Duodenal mucosa (tissue), 2 donors: ENCODE data around the gene USP49.

ENCODE experiments used
- H3K27ac ChIP-seq: one replicate; pipeline ENCODE4 v1.7.0; 2013; ENCODE audit warnings: low read depth, low read length
- H3K27me3 ChIP-seq, 2 donors: one replicate each; pipeline ENCODE4 v1.7.0; 2013; ENCODE audit warnings: low read length in 2 of 2, control low read depth in 1 of 2; ENCODE audit not compliant: insufficient read depth in 2 of 2, control insufficient read depth in 1 of 2
- H3K36me3 ChIP-seq, 2 donors: one replicate each; pipeline ENCODE4 v1.7.0; 2013; ENCODE audit warnings: low read length in 2 of 2, control low read depth in 1 of 2; ENCODE audit not compliant: insufficient read depth in 2 of 2, control insufficient read depth in 1 of 2
- H3K4me1 ChIP-seq, 2 donors: one replicate each; pipeline ENCODE4 v1.7.0; 2013; ENCODE audit warnings: low read length in 2 of 2, control low read depth in 1 of 2; ENCODE audit not compliant: insufficient read depth in 2 of 2, control insufficient read depth in 1 of 2
- H3K4me3 ChIP-seq, 2 donors: one replicate each; pipeline ENCODE4 v1.7.0; 2013; ENCODE audit warnings: low read length in 2 of 2, low read depth in 1 of 2
- H3K9ac ChIP-seq, 2 donors: one replicate each; pipeline ENCODE4 v1.7.0; 2013; ENCODE audit warnings: low read length in 2 of 2, low read depth in 1 of 2
- H3K9me3 ChIP-seq, 2 donors: one replicate each; pipeline ENCODE4 v1.7.0; 2013; ENCODE audit warnings: low read length in 2 of 2, control low read depth in 1 of 2; ENCODE audit not compliant: control insufficient read depth in 1 of 2

The USP49 gene

DNA sequence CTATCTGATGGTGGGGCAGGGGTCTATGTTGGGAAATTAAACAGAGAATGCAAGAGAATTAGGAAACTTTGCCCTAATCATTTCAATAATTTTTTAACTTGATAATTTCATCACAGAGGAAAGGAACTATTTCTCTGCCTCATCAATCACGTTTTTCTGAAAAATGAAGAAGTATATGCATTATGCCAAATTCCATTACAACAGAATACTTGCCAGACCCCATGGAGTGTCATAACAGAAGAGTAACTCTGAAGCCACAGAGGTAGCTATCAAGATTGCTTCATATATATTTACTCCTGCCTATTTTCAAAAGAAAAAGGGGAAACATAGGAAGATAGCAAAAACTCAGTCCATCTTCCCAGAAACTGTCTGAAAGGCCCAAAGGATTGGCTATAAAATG lies 5.7 kb upstream of the USP49 start:
- H3K27ac ChIP-seq, result no peak overlapping the region
- H3K27me3 ChIP-seq, result no peaks in the 10 kb centered on the region

DNA sequence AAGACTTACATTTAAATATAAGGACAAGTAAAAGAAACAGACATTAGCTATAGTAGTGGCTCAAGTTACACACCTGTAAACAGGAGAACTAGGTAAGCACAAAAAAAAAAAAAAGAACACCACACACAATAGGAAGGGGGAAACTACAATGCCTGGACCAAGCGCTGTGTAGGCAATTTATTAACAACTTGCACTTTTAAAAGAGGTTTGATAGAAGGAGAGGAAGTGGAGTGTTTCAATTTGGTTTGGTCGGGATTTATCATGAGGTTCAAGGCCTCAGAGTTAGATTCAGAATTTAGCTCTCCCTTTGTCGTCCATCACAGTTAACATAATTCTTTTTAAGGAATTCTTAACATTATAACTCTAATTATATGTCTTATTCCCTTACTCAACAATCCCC lies 1.1 kb upstream of the USP49 start:
- H3K9ac ChIP-seq, result peak overlapping the region in 1 of 2 donors; percentile 65
- H3K36me3 ChIP-seq, result no peaks in the 10 kb centered on the region
- no peaks in the 10 kb centered on the region for H3K27me3 ChIP-seq
- H3K9me3 ChIP-seq, result no peaks in the 10 kb centered on the region
- peaks cover 11 to 15% of the 10 kb centered on the region in 2 donors for H3K4me1 ChIP-seq
- peak overlapping the region; percentile 58 for H3K27ac ChIP-seq
- peak overlapping the region; percentile 84 to 92 for H3K4me3 ChIP-seq

More for the DNA sequence above, 5.7 kb upstream of the USP49 start:
- Histone ChIP-seq H3K36me3 (peaks cover 6 to 20% of the 10 kb centered on the region in 2 donors), H3K9ac (no peak overlapping the region), H3K9me3 (no peaks in the 10 kb centered on the region), H3K4me1 (peaks cover 2 to 6% of the 10 kb centered on the region in 2 donors), H3K4me3 (no peak overlapping the region)

DNA sequence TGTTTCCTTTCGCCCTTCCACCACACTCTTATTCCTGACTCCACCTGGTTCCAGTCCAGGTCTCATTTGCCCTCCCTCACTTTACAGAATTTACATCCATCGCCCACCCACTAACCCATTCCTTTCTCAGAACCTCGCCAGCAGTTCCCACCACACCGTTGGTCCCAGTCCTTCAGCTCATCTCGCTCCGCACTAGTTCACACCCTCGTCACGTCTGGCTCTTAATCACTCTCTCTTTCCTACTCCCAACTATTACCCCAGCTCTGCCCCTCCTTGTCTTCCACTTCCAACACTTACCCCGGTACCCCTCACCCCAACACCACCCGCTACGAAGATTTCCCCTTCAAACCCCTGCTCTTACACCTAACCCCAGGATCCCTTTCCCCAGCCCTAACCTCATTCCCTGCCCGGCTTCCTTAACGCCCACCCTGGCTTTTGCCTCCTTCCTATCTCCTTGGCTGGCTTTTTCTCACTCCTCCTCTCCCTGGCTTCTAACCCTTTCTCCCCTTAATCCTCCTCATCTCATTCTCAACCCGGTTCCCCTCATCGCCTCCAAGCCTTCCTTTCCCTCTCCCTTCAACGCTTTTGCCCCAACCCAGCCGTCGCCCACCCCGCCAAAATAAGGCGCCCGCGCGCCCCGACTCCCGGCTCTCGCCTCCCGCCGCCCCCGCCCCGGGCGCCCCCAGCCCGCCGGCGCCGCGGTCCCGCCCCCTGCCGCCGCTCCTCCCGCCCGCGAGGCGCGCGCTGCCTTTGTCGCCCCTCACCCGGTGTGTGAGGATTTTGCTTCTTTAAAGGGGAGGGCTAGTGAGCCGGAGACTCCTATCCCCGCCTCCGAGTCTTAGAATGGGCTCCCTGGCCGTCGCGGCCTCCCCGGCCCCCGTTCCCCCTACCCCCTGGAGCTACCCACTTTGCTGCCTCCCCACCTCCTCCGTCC lies 542 bp downstream of the USP49 start:
- Histone ChIP-seq H3K27ac (no peak overlapping the region), H3K9me3 (no peaks in the 10 kb centered on the region), H3K36me3 (no peaks in the 10 kb centered on the region), H3K4me1 (peaks cover 11 to 15% of the 10 kb centered on the region in 2 donors), H3K27me3 (no peaks in the 10 kb centered on the region), H3K9ac (peak overlapping the region; percentile 51 to 76), H3K4me3 (peak overlapping the region; percentile 84 to 92)

DNA sequence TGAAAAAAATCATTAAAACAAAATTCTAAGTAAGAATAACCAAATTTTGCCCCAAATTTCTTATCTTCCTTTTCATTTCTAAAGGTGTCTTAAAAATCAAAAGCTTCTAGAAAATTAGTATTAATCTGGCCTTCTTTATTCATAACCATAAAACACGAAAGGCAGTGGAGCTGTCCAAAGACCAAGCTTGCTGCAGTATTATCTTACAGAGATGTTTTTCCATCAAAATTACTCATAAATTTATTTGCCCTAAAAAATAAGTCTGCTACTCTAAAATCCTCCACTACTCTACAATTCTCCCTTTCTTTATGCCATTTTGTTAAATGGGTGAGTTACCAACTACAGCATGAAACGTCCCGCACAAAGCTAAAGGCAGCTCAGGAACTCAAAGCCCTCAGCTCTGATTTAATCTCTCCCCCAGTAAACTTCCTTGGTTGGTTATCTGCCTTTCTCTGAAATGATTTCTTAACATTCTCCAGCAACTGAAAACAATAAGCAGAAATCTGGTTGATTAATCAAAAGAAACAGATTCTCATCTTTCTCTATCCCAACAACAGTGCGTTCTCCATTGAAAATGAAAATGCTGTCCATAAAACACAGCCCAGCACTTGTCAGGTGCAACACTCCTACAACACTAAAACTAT lies 2.1 kb downstream of the USP49 start:
- Histone ChIP-seq H3K27me3 (no peaks in the 10 kb centered on the region), H3K4me3 (no peak overlapping the region), H3K9ac (no peak overlapping the region), H3K27ac (no peak overlapping the region), H3K4me1 (peaks cover 11 to 15% of the 10 kb centered on the region in 2 donors), H3K36me3 (no peaks in the 10 kb centered on the region), H3K9me3 (no peaks in the 10 kb centered on the region)

DNA sequence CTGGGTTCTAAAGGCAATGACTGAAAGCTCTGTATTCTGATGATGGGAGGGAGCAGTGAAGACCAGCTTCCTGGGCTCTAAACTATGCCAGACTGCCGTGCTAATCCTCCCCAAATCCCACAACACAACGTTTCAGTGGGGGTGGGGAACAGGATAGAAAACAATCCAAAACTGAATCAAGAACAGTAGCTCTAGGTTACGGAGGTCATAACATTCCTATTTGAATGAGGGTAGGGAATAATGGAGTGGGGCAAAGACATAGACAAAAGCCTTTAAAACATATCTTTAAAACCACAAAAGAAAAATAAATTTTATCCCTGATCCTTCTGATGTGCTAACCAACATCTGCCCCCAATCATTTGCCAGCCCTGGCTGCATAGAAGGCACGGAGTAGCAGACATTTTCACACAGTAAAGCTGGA lies 7.8 kb downstream of the USP49 start:
- H3K4me3 ChIP-seq, result no peak overlapping the region
- no peaks in the 10 kb centered on the region for H3K9me3 ChIP-seq
- H3K9ac ChIP-seq, result no peak overlapping the region
- H3K36me3 ChIP-seq, result no peaks in the 10 kb centered on the region
- no peak overlapping the region for H3K27ac ChIP-seq
- peaks cover 0 to 15% of the 10 kb centered on the region in 2 donors for H3K4me1 ChIP-seq
- H3K27me3 ChIP-seq, result no peaks in the 10 kb centered on the region

DNA sequence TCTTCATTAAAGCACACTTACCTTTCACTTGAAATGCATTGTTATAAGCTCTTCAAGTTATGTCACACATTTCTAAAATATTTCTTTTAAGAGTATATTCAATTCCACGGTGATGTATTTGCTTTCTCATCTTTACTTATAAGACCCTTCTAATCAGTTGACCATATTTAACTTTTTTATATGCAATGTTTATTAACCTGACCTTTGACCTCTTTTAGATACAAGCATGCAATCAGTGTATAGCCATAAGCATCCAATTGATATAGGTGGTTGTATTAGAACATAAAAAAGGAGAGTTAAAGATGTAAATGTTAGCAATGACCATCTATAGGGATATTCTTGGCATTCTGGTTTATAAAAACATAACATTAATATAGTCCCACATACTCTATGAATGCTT lies 9.2 kb downstream of the USP49 start:
- Histone ChIP-seq H3K27ac (no peak overlapping the region), H3K4me1 (peaks cover 0 to 15% of the 10 kb centered on the region in 2 donors), H3K9me3 (no peaks in the 10 kb centered on the region), H3K36me3 (no peaks in the 10 kb centered on the region), H3K27me3 (no peaks in the 10 kb centered on the region), H3K4me3 (no peak overlapping the region), H3K9ac (no peak overlapping the region)

DNA sequence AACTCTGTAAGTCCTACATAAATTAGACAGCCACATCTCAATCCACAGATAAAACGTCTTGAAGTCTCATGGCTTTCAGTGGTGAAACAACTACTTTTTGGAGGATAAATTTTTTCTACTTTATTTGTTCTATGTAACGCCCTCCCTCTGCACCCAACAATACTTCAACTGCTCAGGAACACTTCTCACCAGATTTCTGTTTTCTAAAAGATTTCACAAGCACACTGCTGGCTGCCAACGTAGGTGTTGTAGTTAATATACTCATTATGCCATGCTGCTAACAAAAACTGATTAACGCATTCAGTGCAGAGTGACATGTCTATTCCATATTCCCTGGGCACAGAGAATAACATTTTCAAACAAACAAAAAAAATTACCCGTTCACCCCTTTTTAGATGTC lies 10.2 kb downstream of the USP49 start:
- Histone ChIP-seq H3K4me1 (peaks cover 0 to 15% of the 10 kb centered on the region in 2 donors), H3K36me3 (no peaks in the 10 kb centered on the region), H3K4me3 (no peak overlapping the region), H3K9ac (no peak overlapping the region), H3K27ac (no peak overlapping the region), H3K9me3 (no peaks in the 10 kb centered on the region), H3K27me3 (no peaks in the 10 kb centered on the region)

DNA sequence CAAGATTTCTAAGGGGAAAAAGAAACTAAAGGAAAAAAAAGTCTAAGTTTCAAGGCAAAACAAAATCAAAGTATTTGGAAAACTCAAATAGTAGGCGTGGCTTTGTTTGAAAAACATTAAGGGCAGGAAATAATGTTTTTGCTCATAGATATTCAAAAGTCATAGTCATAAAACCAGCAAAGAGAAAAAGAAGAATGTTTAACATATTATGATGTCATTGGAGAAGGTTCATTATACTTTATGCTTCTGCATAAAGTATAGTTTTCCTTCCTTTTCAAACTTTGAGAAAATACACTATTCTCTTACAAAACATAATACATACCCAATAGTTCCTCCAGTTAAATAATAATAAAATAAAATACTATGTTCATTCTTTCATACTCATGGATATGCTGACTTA lies 13.7 kb downstream of the USP49 start:
- H3K4me1 ChIP-seq, result peaks cover 0 to 9% of the 10 kb centered on the region in 2 donors
- no peak overlapping the region for H3K9ac ChIP-seq
- no peaks in the 10 kb centered on the region for H3K36me3 ChIP-seq
- H3K4me3 ChIP-seq, result no peak overlapping the region
- H3K9me3 ChIP-seq, result no peaks in the 10 kb centered on the region
- no peak overlapping the region for H3K27ac ChIP-seq
- no peaks in the 10 kb centered on the region for H3K27me3 ChIP-seq

DNA sequence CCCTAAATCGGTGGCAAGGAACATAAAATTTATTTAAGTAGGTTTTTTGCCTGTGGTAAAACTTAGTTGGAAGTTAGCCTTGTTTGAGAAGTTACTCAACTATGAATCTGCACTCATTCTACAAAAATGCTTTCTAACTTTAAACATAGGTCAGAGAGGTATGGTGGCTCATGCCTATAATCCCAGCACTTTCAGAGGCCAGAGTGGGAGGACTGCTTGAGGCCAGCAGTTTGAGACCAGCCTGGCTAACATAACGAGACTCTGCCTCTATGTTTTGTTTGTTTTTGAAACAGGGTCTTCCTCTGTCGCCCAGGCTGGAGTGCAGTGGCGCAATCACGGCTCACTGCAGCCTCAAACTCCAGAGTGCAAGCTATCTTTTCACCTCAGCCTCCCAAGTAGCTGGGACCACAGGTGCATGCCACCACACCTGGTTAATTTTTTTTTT lies 16.2 kb downstream of the USP49 start:
- Histone ChIP-seq H3K9ac (no peak overlapping the region), H3K4me3 (no peak overlapping the region), H3K27me3 (no peaks in the 10 kb centered on the region), H3K36me3 (no peaks in the 10 kb centered on the region), H3K9me3 (no peaks in the 10 kb centered on the region), H3K27ac (no peak overlapping the region), H3K4me1 (peaks cover 0 to 4% of the 10 kb centered on the region in 2 donors)

DNA sequence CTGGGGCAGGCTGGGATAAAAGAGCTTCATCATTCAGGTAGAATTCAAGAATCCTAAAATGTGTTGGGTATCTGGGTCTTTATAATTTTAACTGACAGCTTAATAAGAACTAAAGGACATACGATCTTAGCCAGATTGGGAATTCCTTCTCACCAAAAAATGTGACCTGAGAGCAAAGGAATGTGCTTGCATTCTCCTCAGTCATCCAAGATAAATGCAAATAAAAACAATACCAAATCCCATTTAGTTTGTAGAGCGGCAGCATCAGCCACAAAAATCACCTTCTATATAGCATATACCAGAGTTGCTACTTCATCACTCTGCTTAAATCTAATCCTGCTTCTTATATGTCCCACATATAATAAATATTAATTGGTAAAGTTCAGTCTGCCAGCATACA lies 16.9 kb downstream of the USP49 start:
- Histone ChIP-seq H3K9ac (no peak overlapping the region), H3K9me3 (no peaks in the 10 kb centered on the region), H3K27ac (no peak overlapping the region), H3K4me3 (no peak overlapping the region), H3K4me1 (peaks cover 0 to 4% of the 10 kb centered on the region in 2 donors), H3K36me3 (no peaks in the 10 kb centered on the region), H3K27me3 (no peaks in the 10 kb centered on the region)
